GM19328 (cell line): ENCODE data around the gene ZNF407.
A peak's percentile ranks its signal among the peaks of the same experiment; 100 is the strongest.

Experiments
- ATAC-seq: cut with Tn5 transposase; IDR thresholded peaks from one replicate; pipeline ENCODE4 v1.9.1; 2021; ENCODE audit warnings: mild to moderate bottlenecking, moderate library complexity; ENCODE audit not compliant: unreplicated experiment

ZNF407 gene

DNA sequence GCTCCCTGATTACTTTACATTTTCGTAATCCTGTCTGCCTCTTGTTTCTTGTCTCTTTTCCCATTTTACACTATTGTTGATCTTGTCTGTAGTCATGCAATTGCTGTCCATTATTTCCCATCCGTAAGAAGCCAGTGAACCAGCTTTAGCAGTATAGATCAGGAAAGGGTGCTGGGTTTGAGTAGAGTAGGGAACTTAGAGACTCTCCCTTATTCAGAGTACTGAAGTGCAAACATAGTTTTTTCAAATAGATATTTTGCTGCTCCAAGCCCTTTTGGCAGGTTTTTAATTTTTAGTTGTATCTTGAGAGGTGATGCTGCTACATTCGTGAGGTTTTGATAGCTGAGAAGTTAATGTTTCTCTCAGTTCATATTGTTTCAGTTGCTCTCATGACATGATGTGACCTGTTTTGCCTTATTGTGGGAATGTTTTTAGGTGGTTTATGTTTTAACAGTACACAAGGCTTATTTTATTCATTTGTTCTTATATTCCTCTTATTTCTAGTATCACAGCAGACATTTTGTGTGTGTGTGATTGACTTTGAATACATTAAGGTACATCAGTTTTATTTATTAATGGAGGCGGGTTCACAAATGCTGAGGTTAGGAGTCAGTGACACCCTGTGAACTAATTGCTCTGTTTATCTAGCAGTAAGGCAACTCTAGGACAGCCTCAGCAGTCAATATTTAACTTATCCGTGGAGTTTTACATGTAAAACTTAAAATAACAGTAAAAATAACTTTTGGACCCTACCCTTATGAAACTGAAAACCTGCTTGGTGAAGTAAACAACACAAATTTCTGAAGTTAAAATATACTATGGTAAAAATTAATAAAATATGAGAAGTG lies 118.4 kb downstream of the ZNF407 start:
- ATAC-seq = no peak

DNA sequence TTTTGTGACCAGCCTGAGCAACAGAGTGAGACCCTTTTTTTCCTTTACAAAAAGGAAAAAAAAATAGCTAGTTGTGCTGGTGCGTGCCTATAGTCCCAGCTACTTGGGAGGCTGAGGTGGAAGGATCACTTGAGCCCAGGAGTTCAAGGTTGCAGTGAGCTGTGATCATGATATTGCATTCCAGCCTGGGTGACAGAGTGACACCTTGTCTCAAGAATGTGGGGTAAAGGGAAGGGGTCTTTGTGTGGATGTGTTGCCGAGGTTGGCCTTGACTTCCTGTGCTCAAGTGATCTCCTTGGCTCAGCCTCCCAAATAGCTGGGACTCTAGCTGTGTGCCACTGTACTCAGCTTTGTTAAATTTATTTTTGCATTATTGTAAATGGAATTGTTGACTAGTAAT lies 120.6 kb downstream of the ZNF407 start:
- no peak for ATAC-seq

DNA sequence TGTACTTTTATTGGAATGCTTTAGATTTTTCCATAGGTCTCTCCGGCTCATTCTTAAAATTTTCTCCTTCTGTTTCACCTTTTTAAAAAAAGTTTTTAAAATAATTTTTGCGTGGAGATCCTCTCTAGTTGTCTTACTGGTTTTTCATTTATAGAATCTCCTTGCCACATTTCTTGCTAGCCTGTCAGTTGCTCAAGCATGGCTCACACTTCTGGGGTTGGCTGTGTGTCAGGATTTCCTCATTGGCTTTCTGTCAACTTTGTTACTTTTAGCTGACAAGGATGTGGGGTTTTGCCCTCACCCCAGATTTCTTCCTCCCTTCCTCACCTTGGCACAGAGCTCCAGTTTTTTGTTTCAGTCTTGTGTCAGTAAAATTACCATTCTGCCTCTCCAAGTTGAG lies 124.6 kb downstream of the ZNF407 start:
- ATAC-seq = no peak

DNA sequence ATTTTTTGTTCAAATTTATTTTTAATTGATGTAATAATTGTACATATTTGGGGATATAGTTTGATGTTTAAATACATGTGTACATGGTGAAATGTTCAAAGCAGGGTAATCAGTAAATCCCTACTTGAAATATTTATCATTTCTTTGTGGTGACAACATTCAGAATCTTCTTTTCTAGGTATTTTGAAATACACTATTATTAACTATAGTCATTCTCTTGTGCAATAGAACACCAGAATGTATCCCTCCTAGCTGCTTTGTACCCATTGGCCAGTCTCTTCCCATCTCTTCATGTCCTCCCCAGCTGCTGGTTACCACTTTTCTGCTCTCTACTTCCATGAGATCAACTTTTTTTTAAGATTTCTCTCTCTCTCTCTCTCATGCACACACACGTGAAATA lies 126.5 kb downstream of the ZNF407 start:
- no peak for ATAC-seq

DNA sequence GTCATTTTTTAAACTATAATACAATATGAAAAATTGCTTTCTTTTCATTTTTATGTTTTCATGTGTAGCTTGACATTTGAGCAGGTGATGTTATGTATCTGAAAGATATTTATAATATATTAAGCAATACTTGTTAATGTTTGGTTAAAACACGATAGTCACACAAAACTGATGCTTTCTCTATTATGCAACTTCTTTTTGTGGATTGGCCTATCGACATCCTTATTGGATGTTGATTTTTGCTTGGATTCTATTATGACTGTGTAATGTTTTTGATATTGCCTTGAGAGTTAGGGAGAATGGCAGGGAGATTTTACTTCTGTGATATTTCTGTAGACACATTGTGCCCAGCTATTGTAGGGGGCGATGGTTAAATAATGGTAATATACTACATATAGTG lies 128.0 kb downstream of the ZNF407 start:
- ATAC-seq = no peak

DNA sequence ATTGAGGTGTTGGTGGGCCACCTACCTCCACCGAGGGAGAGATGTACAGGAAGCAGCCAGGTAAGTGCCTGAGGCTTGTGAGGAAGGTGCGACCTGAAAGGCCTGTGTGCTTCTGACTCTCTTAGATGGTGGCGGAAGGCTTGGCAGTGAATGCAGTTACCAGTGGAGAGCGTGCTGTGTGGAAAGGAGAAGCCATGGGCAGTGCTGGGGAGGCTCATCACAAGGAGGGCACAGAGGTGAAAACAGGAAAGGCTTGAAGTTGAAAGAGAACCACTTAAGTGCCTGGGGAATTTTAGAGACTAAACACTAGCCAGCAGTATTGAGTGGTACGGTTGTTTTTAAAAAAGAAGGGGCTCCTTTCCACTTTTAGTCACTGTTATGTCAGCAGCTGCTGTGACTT lies 130.9 kb downstream of the ZNF407 start:
- no peak for ATAC-seq

- ATAC-seq = no peak
Observed at GRCh38 chr18:74731097-74731496, 133.4 kb downstream of the ZNF407 start.

GRCh38 chr18:74732380-74732779 lies 134.7 kb downstream of the ZNF407 start:
- no peak for ATAC-seq

- ATAC-seq = no peak
Observed at GRCh38 chr18:74733598-74733997, 135.9 kb downstream of the ZNF407 start.

GRCh38 chr18:74734013-74734444 lies 136.4 kb downstream of the ZNF407 start:
- ATAC-seq = no peak

DNA sequence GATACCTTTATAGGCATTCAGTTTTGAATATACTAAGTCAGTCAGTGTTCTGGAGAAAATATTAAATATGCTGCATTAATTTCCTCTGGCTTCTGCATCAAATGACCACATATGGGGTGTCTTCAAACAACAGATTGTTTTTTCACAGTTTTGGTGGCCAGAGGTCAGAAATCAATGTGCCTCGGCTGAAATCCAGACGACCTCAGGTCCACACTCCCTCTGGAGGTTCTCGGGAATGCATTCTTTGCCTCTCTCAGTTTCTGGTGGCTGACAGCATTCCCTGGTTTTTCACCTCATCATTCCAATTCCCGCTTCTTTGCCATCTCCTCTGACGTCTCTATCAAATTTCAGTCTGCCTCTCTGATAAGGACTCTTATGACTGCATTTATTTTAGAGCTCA lies 142.3 kb downstream of the ZNF407 start:
- ATAC-seq = no peak

- no peak for ATAC-seq
Observed at GRCh38 chr18:74742573-74743243, 145.0 kb downstream of the ZNF407 start.

DNA sequence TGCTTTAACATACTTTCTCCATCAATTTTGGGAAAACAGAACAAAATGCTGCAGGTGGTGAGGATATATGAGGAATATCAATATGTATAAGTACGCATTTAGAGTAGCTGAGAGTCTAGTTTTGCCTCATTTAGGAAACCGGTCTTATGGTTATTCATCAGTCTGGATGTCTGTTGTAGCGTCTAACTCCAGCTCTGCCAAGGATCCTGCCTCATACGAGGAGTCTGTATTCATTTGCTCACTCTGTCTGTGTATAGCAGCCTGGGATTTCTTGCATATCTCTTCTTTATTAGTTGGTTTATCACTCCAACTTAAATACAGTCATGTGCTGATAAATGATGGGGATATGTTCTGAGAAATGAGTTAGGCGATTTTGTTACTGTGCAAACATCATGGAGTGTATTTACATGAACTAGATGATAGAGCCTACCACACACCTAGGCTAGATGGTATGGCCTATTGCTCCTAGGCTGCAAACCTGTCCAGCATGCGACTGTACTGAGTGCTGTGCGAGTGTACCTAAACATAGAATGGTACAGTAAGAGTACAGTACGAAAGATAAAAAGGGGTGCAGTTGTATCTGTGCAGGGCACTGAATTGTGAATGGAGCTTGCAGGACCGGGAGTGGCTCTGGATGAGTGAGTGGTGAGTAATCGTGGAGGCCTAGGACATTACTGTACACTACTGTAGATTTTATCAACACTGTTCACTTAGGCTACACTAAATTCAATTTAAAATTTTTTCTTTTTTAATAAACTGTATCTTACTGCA lies 148.1 kb downstream of the ZNF407 start:
- no peak for ATAC-seq

- ATAC-seq = no peak
Observed at GRCh38 chr18:74748809-74749208, 151.1 kb downstream of the ZNF407 start.

DNA sequence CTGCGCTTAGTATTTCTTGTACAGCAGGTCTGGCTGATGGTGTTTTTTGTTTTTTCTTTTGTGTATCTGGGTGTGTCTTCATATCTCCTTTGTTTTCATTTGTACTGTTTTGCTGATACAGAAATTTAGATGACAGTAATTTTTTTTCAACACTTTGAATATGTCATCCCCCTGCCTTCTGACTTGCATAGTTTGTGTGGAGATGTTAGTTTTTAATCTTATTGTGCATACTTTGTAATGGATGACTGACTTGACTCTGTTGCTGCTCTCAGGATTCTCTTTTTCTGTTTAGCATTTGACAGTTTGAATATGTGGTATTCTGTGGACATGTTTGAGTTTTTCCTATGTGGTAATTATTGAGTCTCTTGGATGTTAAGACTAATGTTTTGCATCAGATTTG lies 161.3 kb downstream of the ZNF407 start:
- no peak for ATAC-seq

DNA sequence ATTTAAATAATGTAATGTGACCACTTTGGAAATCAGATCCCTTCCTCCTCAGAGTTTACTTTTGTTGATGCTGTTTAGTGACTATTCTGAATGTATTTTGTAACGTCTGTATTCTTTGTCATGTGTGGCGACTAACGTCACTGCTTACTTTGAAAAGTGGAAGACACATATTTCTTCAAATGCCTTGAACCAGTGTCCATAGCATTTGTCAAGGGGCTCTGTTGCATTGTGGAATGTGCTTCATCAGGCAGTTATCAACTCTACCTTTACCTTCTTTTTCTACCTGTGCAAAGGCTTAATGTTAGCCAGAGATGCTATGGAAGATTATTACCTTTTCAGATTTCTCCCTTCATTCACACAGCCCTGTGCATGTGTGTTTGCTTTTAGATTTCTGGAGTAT lies 162.4 kb downstream of the ZNF407 start:
- no peak for ATAC-seq

GRCh38 chr18:74760436-74760835 lies 162.8 kb downstream of the ZNF407 start:
- ATAC-seq = no peak

- no peak for ATAC-seq
Observed at GRCh38 chr18:74766251-74766650, 168.6 kb downstream of the ZNF407 start.

DNA sequence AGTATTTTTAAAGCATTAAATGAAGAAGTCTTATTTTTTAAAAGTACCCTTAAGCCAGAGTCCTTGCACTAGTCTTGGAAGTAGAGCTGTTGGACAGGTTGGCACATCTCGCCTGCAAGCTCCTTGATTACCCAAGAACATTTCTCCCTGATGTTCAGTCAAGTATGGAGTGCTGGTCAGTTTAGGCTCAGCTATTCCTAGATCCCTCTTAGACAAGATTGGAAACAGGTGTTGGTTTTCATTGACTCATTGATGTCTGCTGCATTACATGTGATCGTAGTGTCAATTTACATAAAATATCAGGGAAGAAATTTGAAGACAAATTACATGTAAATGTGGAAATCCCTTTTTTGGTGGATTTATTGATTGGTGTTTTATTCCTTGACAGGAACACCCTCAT lies 170.4 kb downstream of the ZNF407 start:
- no peak for ATAC-seq

GRCh38 chr18:74773171-74773624 lies 175.5 kb downstream of the ZNF407 start:
- ATAC-seq = peak; percentile 63

DNA sequence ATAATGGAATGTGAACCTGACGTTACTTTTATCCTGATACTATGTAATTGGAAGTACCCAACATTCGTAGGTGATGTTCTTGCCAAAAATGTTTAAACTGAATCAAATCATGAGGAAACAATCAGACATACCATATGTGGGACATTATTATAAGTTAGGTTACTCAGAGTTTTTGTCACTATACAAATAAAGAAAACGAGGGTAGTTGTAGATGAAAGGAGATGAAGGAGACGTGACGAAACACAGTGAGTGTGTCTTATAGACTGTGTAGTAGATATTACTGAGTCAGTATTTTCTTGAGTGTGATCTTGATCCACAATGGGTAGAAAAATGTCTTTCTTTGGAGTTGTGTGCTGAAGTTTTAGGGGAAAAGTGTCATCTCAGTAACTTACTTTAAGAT lies 176.8 kb downstream of the ZNF407 start:
- no peak for ATAC-seq

- ATAC-seq = no peak
Observed at GRCh38 chr18:74775239-74775638, 177.6 kb downstream of the ZNF407 start.
